22Rv1 (cell line): Measurements from ENCODE around the gene ARHGAP26.

Experiments used
- CTCF ChIP-seq: fragments of 450-650 bp; IDR thresholded peaks from 2 replicates; pipeline ENCODE4 v1.5.1; 2017; ENCODE audit warnings: mild to moderate bottlenecking
- ZFX ChIP-seq: fragments of 450-650 bp; IDR thresholded peaks from 2 replicates; pipeline ENCODE4 v1.6.1; 2017; ENCODE audit warnings: antibody characterized with exemption, borderline replicate concordance

DNA sequence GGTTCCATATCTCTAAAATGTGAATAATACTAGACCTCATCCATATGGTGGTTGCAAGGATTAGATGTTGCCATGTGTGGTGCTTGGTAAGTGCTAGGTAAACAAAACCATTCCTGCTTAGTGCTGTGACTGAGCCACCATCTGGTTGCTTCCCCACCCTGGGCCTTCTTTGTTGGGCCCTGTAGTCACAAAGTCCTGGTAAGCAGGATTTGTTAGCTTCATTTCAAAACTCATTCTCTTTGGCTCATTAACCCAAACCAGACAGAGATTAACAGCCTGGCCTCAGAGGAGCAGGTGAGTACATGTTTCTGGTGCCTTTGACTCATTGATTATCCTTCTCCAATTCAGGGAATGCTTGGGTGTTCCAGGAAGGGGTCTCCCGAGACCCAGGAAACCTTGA is 240.2 kb downstream of the ARHGAP26 start:
- TF ChIP-seq CTCF (no peak), ZFX (no peak)
